Panc1 (cell line): ENCODE results near the gene FNDC10. TPM values are rescaled to one million over a fixed set of nuclear protein-coding genes. Genes with fewer than 3 reads are reported as not detected.

ENCODE experiments used
- ATAC-seq: fragments of 200-7000 bp; cut with Tn5 transposase; 2 replicates; pipeline ENCODE4 v1.9.1; 2020; ENCODE audit warnings: mild to moderate bottlenecking, moderate library complexity
- BruUV-seq: library from RNA; stranded (reverse); fragments of 400-500 nt; replicated peaks from 2 replicates; lab custom pipeline; 2021; lab: Mats Ljungman, UMichigan
- CTCF ChIA-PET: fragments of 300-600 bp; sonication (Branson Sonifier 250); formaldehyde crosslinking; loops from one replicate; lab custom pipeline; 2022; ENCODE audit warnings: antibody characterized with exemption; lab: Charles Lee
- POLR2A ChIA-PET: fragments of 300-600 bp; sonication (Branson Sonifier 250); formaldehyde crosslinking; loops from one replicate; lab custom pipeline; 2022; ENCODE audit warnings: antibody characterized with exemption; lab: Charles Lee
- DNase-seq: peaks from one replicate; pipeline ENCODE4 v3.0.0-alpha.2; 2010; ENCODE audit warnings: low read depth, low spot score
- H3K27ac ChIP-seq: 2 replicates; pipeline ENCODE4 v1.5.1; 2011; ENCODE audit warnings: mild to moderate bottlenecking, low read length, inconsistent platforms
- H3K27me3 ChIP-seq: fragments of 200-500 bp; sonication (Bioruptor generic); 2 replicates; pipeline ENCODE4 v1.6.0; 2014; ENCODE audit warnings: low read length, inconsistent platforms; ENCODE audit not compliant: control insufficient read depth, insufficient read depth
- H3K36me3 ChIP-seq: fragments of 200-500 bp; sonication (Bioruptor generic); 2 replicates; pipeline ENCODE4 v1.5.1; 2014; ENCODE audit warnings: inconsistent platforms, mild to moderate bottlenecking, low read length, moderate library complexity; ENCODE audit not compliant: control insufficient read depth, insufficient read depth
- H3K4me1 ChIP-seq: 2 replicates; pipeline ENCODE4 v1.5.1; 2011; ENCODE audit warnings: inconsistent platforms, mild to moderate bottlenecking, low read length, moderate library complexity; ENCODE audit not compliant: control insufficient read depth, insufficient read depth
- H3K4me3 ChIP-seq, 2 experiments: 2 replicates each; pipeline ENCODE4 v1.5.1; 2011 to 2012; ENCODE audit warnings: low read depth in 2 of 2, low read length in 2 of 2, mild to moderate bottlenecking in 2 of 2, inconsistent platforms in 1 of 2, moderate library complexity in 1 of 2
- H3K9me3 ChIP-seq: fragments of 200-500 bp; sonication (Bioruptor generic); 2 replicates; pipeline ENCODE4 v1.5.1; 2014; ENCODE audit warnings: low read depth, mild to moderate bottlenecking, inconsistent platforms, low read length, moderate library complexity; ENCODE audit not compliant: control insufficient read depth, insufficient read depth
- CTCF ChIP-seq: fragments of 450-650 bp; IDR thresholded peaks from 2 replicates; pipeline ENCODE4 v1.5.1; 2017; ENCODE audit warnings: mild to moderate bottlenecking
- POLR2AphosphoS5 ChIP-seq: IDR thresholded peaks from 2 replicates; pipeline ENCODE4 v1.6.1; 2012; ENCODE audit warnings: mild to moderate bottlenecking, low read depth, low read length, moderate library complexity
- SIN3A ChIP-seq: IDR thresholded peaks from 2 replicates; pipeline ENCODE4 v1.6.1; 2012; ENCODE audit warnings: low read depth, mild to moderate bottlenecking, low read length, moderate library complexity, borderline replicate concordance; ENCODE audit not compliant: insufficient read depth
- TCF7L2 ChIP-seq: IDR thresholded peaks from 2 replicates; pipeline ENCODE4 v1.6.1; 2011; ENCODE audit warnings: mild to moderate bottlenecking, low read depth, low read length, inconsistent platforms
- in situ Hi-C: cut with HindIII; loops from 2 replicates; pipeline ENCODE4 v1.10.0; 2016; ENCODE audit warnings: low sequenced_read_pairs, low pct_unique_long_range_greater_than_20kb
- intact Hi-C: fragments of 100-400 bp; cut with micrococcal nuclease; formaldehyde crosslinking; loops from one replicate; pipeline ENCODE4 v1.10.0; 2022; ENCODE audit not compliant: unreplicated experiment
- total RNA-seq: library from RNA; stranded (reverse); gene quantifications from one replicate; pipeline ENCODE4 v1.2.1, GENCODE V29; 2021; ENCODE audit not compliant: unreplicated experiment
- TF ChIP-seq, protein P1 (sequence below), 2 experiments: IDR thresholded peaks; 2 replicates each; pipeline ENCODE4 v1.6.1; 2011 to 2012; ENCODE audit warnings: low read depth in 2 of 2, control low read depth in 1 of 2, low read length in 1 of 2, mild to moderate bottlenecking in 1 of 2, moderate library complexity in 1 of 2; ENCODE audit not compliant: insufficient read depth in 1 of 2

The FNDC10 gene
- total RNA-seq, 1 experiment from 2014 or later: 16.2 TPM

GRCh38 chr1:1604374-1605033 lies 4.6 kb upstream of the FNDC10 start:
- no peaks in the 10 kb centered on the region for H3K36me3 ChIP-seq

DNA sequence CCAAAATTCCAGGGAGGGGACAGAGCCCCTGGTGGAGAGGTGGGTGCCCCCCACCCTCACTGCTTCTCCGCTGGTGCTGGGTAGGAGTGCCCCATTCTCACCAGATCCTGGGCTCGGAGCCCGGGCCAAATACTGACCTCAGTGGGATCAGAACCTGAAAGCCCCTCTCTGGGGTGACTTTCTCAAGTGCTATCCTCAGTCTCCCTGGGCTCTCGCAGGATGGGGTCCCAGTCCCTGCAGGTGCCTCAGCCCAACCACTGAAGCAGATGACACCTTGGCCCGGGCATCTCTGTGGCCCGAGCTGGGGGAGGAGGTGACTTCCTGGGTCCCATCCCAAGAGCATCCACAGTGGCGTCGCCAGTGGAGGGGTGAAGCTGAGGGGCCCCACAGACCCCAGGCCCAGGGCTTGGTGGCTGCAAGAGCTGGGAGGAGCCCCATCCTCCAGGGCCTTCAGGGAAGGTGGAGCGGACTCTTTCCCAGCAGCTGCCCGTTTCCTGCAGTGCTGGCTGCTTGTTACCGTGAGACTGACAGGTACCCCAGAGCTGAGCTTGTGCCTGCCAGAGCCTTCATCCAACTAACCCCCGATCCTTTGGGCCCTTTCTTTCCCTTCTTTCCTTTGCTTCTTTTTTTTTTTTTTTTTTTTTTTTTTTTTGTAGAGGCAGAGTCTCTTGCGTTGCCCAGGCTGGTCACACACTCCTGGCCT lies 3.9 kb upstream of the FNDC10 start:
- no TSS peak for BruUV-seq
- ChIA-PET POLR2A (no interaction called here), CTCF (no interaction called here)
- Histone ChIP-seq H3K4me3 (no peak overlapping the region), H3K27ac (no peak overlapping the region), H3K36me3 (no peaks in the 10 kb centered on the region), H3K4me1 (peaks cover 3% of the 10 kb centered on the region; the same call in 1 of the 2 replicates), H3K9me3 (no peaks in the 10 kb centered on the region), H3K27me3 (no peaks in the 10 kb centered on the region)
- no peak for ATAC-seq
- in situ Hi-C loops (no loop called here), intact Hi-C loops (no loop called here)
- no peak for DNase-seq
- no peak for TF ChIP-seq TCF7L2
- TF ChIP-seq POLR2AphosphoS5: no peak
- TF ChIP-seq, protein P1, sequence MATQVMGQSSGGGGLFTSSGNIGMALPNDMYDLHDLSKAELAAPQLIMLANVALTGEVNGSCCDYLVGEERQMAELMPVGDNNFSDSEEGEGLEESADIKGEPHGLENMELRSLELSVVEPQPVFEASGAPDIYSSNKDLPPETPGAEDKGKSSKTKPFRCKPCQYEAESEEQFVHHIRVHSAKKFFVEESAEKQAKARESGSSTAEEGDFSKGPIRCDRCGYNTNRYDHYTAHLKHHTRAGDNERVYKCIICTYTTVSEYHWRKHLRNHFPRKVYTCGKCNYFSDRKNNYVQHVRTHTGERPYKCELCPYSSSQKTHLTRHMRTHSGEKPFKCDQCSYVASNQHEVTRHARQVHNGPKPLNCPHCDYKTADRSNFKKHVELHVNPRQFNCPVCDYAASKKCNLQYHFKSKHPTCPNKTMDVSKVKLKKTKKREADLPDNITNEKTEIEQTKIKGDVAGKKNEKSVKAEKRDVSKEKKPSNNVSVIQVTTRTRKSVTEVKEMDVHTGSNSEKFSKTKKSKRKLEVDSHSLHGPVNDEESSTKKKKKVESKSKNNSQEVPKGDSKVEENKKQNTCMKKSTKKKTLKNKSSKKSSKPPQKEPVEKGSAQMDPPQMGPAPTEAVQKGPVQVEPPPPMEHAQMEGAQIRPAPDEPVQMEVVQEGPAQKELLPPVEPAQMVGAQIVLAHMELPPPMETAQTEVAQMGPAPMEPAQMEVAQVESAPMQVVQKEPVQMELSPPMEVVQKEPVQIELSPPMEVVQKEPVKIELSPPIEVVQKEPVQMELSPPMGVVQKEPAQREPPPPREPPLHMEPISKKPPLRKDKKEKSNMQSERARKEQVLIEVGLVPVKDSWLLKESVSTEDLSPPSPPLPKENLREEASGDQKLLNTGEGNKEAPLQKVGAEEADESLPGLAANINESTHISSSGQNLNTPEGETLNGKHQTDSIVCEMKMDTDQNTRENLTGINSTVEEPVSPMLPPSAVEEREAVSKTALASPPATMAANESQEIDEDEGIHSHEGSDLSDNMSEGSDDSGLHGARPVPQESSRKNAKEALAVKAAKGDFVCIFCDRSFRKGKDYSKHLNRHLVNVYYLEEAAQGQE (IDR thresholded peaks at IDR 0.05; ENCODE audit: insufficient read depth in 1 of 2, low read depth in 2 of 2, low read length in 1 of 2): no peak
- no peak for TF ChIP-seq SIN3A

More at GRCh38 chr1:1604374-1605033, 4.6 kb upstream of the FNDC10 start:
- TF ChIP-seq TCF7L2: no peak
- TF ChIP-seq POLR2AphosphoS5: no peak
- no peak for TF ChIP-seq SIN3A
- no peak for TF ChIP-seq CTCF
- TF ChIP-seq, protein P1 (IDR thresholded peaks at IDR 0.05; ENCODE audit: insufficient read depth in 1 of 2, low read depth in 2 of 2, low read length in 1 of 2): no peak
- in situ Hi-C loops (no loop called here), intact Hi-C loops (no loop called here)
- H3K9me3 ChIP-seq: no peaks in the 10 kb centered on the region
- ChIA-PET CTCF (no interaction called here), POLR2A (no interaction called here)
- no peak overlapping the region for H3K27ac ChIP-seq
- H3K27me3 ChIP-seq: no peaks in the 10 kb centered on the region
- peaks cover 3% of the 10 kb centered on the region; the same call in 1 of the 2 replicates for H3K4me1 ChIP-seq
- no peak overlapping the region for H3K4me3 ChIP-seq
- ATAC-seq: no peak
- no peak for DNase-seq
- BruUV-seq: no TSS peak
